ENCODE data around the gene TCP1. TPM values are rescaled to one million over a fixed set of nuclear protein-coding genes. Genes with fewer than 3 reads are reported as not detected.
A peak's percentile ranks its signal among the peaks of the same experiment; 100 is the strongest.

The TCP1 gene
- total and polyA plus RNA-seq, 2 of the 13 experiments (the other 11 are each of a cell fraction or from before 2014, with no cell fraction given): 116 to 553 TPM

DNA sequence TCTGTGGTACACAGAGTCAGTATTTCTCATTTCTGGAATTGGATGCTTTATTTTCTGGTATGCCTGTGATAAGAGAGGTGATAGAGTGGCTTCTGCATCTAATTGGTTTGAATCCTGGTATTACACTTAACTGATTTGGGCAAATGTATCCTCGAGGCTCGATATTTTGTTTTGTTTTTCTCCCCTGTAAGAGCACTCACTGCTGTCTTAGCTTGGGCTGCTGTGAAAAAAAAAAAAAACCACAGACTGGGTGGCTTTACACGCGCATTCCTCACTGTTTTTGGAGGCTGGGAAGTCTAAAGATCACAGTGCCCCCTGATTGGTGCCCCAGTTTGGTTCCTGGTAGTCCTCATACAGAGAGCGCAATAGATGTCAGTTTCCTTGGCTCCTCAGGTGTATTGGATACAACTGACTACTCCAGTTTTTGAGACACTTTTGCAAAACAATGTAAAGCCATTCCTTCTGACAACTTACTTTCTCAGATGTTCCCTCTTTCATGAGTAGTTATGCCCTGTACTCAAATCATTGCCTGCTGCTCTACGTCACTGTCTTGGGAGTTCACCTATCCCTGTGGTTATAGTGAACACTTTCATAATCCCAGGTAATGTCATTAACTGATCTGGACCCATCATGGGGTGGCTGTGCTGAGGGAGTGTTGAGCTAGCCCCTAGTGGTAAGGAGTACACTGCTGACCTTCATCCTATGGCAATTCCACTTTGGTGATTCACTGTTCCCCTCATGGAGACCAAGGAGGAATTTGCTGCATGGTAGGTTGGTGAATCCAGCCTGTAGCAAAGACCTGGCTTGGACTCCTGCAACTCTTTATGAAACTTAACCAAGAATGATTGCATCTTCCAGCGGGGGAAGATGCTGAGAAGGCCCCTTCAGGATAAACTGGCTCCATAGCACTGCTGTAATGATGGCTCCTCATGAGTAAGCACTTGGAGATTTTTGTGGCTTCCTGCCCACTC lies 31.1 kb downstream of the TCP1 start (continued):
- TF ChIP-seq HOXA3 (CRISPR knock-in tag; IDR thresholded peaks at IDR 0.05): 0 out of 2 replicates have a peak, but pooled peaks have one; percentile 43
- 0 out of 2 replicates have a peak, but pooled peaks have one; percentile 35 for TF ChIP-seq CCDC6 (CRISPR knock-in tag; IDR thresholded peaks at IDR 0.05)
- TF ChIP-seq, protein P1, sequence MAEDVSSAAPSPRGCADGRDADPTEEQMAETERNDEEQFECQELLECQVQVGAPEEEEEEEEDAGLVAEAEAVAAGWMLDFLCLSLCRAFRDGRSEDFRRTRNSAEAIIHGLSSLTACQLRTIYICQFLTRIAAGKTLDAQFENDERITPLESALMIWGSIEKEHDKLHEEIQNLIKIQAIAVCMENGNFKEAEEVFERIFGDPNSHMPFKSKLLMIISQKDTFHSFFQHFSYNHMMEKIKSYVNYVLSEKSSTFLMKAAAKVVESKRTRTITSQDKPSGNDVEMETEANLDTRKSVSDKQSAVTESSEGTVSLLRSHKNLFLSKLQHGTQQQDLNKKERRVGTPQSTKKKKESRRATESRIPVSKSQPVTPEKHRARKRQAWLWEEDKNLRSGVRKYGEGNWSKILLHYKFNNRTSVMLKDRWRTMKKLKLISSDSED (CRISPR knock-in tag; IDR thresholded peaks at IDR 0.05): no peak
- TF ChIP-seq RCOR2 (CRISPR knock-in tag; IDR thresholded peaks at IDR 0.05): no peak
- no peak for TF ChIP-seq ZFAT (CRISPR knock-in tag; conservative IDR thresholded peaks at IDR 0.05)
- TF ChIP-seq ZNF607 (CRISPR knock-in tag; IDR thresholded peaks at IDR 0.05; ENCODE audit: borderline replicate concordance): peak; percentile 60; the same call in 1 of the 2 replicates
- TF ChIP-seq, protein P2, sequence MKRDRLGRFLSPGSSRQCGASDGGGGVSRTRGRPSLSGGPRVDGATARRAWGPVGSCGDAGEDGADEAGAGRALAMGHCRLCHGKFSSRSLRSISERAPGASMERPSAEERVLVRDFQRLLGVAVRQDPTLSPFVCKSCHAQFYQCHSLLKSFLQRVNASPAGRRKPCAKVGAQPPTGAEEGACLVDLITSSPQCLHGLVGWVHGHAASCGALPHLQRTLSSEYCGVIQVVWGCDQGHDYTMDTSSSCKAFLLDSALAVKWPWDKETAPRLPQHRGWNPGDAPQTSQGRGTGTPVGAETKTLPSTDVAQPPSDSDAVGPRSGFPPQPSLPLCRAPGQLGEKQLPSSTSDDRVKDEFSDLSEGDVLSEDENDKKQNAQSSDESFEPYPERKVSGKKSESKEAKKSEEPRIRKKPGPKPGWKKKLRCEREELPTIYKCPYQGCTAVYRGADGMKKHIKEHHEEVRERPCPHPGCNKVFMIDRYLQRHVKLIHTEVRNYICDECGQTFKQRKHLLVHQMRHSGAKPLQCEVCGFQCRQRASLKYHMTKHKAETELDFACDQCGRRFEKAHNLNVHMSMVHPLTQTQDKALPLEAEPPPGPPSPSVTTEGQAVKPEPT (CRISPR knock-in tag; IDR thresholded peaks at IDR 0.05; ENCODE audit: low read depth): no peak
- no peak for TF ChIP-seq ATF1 (CRISPR knock-in tag; IDR thresholded peaks at IDR 0.05)
- TF ChIP-seq, protein P3, sequence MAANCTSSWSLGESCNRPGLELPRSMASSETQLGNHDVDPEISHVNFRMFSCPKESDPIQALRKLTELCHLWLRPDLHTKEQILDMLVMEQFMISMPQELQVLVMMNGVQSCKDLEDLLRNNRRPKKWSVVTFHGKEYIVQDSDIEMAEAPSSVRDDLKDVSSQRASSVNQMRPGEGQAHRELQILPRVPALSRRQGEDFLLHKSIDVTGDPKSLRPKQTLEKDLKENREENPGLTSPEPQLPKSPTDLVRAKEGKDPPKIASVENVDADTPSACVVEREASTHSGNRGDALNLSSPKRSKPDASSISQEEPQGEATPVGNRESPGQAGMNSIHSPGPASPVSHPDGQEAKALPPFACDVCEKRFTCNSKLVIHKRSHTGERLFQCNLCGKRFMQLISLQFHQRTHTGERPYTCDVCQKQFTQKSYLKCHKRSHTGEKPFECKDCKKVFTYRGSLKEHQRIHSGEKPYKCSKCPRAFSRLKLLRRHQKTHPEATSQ (CRISPR knock-in tag; IDR thresholded peaks at IDR 0.05; ENCODE audit: borderline replicate concordance): 0 out of 2 replicates have a peak, but pooled peaks have one; percentile 52
- no peak for TF ChIP-seq LCORL (IDR thresholded peaks at IDR 0.05)
- peak; percentile 38; the same call in 1 of the 2 replicates for TF ChIP-seq LCORL (CRISPR knock-in tag; IDR thresholded peaks at IDR 0.05)
- no peak for TF ChIP-seq PHF20 (CRISPR knock-in tag; IDR thresholded peaks at IDR 0.05)
- peak; percentile 64; the same call in 1 of the 2 replicates for TF ChIP-seq ZNF644 (CRISPR knock-in tag; IDR thresholded peaks at IDR 0.05; ENCODE audit: low read depth)
- TF ChIP-seq NFE2L1 (CRISPR knock-in tag; IDR thresholded peaks at IDR 0.05; ENCODE audit: borderline replicate concordance): no peak
- TF ChIP-seq ASH2L (IDR thresholded peaks at IDR 0.05; ENCODE audit: insufficient read length, low read depth, low read length): peak; percentile 25
- peak; percentile 32; the same call in 1 of the 2 replicates for TF ChIP-seq ZNF430 (CRISPR knock-in tag; IDR thresholded peaks at IDR 0.05)
- no peak for TF ChIP-seq SRSF1 (optimal IDR thresholded peaks at IDR 0.05; ENCODE audit: low read depth, low read length)
- TF ChIP-seq NR2C2 (CRISPR knock-in tag; IDR thresholded peaks at IDR 0.05; ENCODE audit: borderline replicate concordance): no peak
- TF ChIP-seq, protein P4, sequence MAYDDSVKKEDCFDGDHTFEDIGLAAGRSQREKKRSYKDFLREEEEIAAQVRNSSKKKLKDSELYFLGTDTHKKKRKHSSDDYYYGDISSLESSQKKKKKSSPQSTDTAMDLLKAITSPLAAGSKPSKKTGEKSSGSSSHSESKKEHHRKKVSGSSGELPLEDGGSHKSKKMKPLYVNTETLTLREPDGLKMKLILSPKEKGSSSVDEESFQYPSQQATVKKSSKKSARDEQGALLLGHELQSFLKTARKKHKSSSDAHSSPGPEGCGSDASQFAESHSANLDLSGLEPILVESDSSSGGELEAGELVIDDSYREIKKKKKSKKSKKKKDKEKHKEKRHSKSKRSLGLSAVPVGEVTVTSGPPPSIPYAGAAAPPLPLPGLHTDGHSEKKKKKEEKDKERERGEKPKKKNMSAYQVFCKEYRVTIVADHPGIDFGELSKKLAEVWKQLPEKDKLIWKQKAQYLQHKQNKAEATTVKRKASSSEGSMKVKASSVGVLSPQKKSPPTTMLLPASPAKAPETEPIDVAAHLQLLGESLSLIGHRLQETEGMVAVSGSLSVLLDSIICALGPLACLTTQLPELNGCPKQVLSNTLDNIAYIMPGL (CRISPR knock-in tag; IDR thresholded peaks at IDR 0.05; ENCODE audit: borderline replicate concordance in 1 of 2, low read depth in 1 of 2): 0 out of 4 replicates have a peak, but pooled peaks of 1 of the 2 experiments have one; percentile 33
- no peak for TF ChIP-seq KAT2B (IDR thresholded peaks at IDR 0.05; ENCODE audit: borderline replicate concordance, low read depth, low read length)
- no peak for TF ChIP-seq DMAP1 (CRISPR knock-in tag; IDR thresholded peaks at IDR 0.05)
- TF ChIP-seq, protein P5, sequence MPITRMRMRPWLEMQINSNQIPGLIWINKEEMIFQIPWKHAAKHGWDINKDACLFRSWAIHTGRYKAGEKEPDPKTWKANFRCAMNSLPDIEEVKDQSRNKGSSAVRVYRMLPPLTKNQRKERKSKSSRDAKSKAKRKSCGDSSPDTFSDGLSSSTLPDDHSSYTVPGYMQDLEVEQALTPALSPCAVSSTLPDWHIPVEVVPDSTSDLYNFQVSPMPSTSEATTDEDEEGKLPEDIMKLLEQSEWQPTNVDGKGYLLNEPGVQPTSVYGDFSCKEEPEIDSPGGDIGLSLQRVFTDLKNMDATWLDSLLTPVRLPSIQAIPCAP (CRISPR knock-in tag; IDR thresholded peaks at IDR 0.05; ENCODE audit: low read depth): no peak

Measured in HepG2 (cell line).